Skeletal muscle tissue (tissue), 4 donors: Measurements from ENCODE around the gene ST6GALNAC3. TPM values are rescaled to one million over a fixed set of nuclear protein-coding genes. Genes with fewer than 3 reads are reported as not detected.

Experiments
- H3K27ac ChIP-seq: one replicate; pipeline ENCODE4 v1.7.0; 2013; ENCODE audit warnings: mild to moderate bottlenecking, low read depth, low read length, inconsistent platforms
- H3K27me3 ChIP-seq, 3 donors: one replicate each; pipeline ENCODE4 v1.7.0; 2013; ENCODE audit warnings: low read length in 3 of 3; ENCODE audit not compliant: control insufficient read depth in 3 of 3, insufficient read depth in 3 of 3
- H3K36me3 ChIP-seq, 3 donors: one replicate each; pipeline ENCODE4 v1.7.0; 2013; ENCODE audit warnings: low read length in 3 of 3; ENCODE audit not compliant: control insufficient read depth in 3 of 3, insufficient read depth in 3 of 3
- H3K4me1 ChIP-seq, 3 donors: one replicate each; pipeline ENCODE4 v1.7.0; 2013; ENCODE audit warnings: low read length in 3 of 3, mild to moderate bottlenecking in 3 of 3; ENCODE audit not compliant: control insufficient read depth in 3 of 3, insufficient read depth in 3 of 3
- H3K4me3 ChIP-seq, 3 donors: one replicate each; pipeline ENCODE4 v1.7.0; 2013; ENCODE audit warnings: low read length in 3 of 3
- H3K9ac ChIP-seq, 3 donors: one replicate each; pipeline ENCODE4 v1.7.0; 2013; ENCODE audit warnings: low read length in 3 of 3, mild to moderate bottlenecking in 3 of 3, moderate library complexity in 2 of 3, low read depth in 1 of 3
- H3K9me3 ChIP-seq, 3 donors: one replicate each; pipeline ENCODE4 v1.7.0; 2013; ENCODE audit warnings: low read length in 3 of 3; ENCODE audit not compliant: control insufficient read depth in 3 of 3
- total RNA-seq: library from RNA; depleted of rRNA; stranded (reverse); fragments of >200 nt; gene quantifications from one replicate; pipeline ENCODE4 v1.2.3, GENCODE V29; 2014
- donor health status: Osteomylitis.

The ST6GALNAC3 gene
- total RNA-seq, 1 donor from 2014 or later, result 3.7 TPM

GRCh38 chr1:76366726-76367125 is 292.2 kb downstream of the ST6GALNAC3 start:
- Histone ChIP-seq H3K9me3 (no peaks in the 10 kb centered on the region), H3K4me3 (no peak overlapping the region), H3K27ac (no peak overlapping the region), H3K27me3 (no peaks in the 10 kb centered on the region), H3K4me1 (no peaks in the 10 kb centered on the region), H3K36me3 (no peaks in the 10 kb centered on the region), H3K9ac (no peak overlapping the region)

GRCh38 chr1:76371941-76372340 is 297.4 kb downstream of the ST6GALNAC3 start:
- no peaks in the 10 kb centered on the region for H3K4me1 ChIP-seq
- no peaks in the 10 kb centered on the region for H3K36me3 ChIP-seq
- no peak overlapping the region for H3K9ac ChIP-seq
- H3K27ac ChIP-seq, result no peak overlapping the region
- no peak overlapping the region for H3K4me3 ChIP-seq
- H3K9me3 ChIP-seq, result no peaks in the 10 kb centered on the region
- no peaks in the 10 kb centered on the region for H3K27me3 ChIP-seq

GRCh38 chr1:76374086-76374485 is 299.5 kb downstream of the ST6GALNAC3 start:
- no peaks in the 10 kb centered on the region for H3K27me3 ChIP-seq
- no peak overlapping the region for H3K9ac ChIP-seq
- no peaks in the 10 kb centered on the region for H3K36me3 ChIP-seq
- H3K9me3 ChIP-seq, result no peaks in the 10 kb centered on the region
- no peaks in the 10 kb centered on the region for H3K4me1 ChIP-seq
- no peak overlapping the region for H3K27ac ChIP-seq
- no peak overlapping the region for H3K4me3 ChIP-seq

- no peak overlapping the region for H3K27ac ChIP-seq
- no peak overlapping the region for H3K9ac ChIP-seq
- no peaks in the 10 kb centered on the region for H3K36me3 ChIP-seq
- H3K4me1 ChIP-seq, result no peaks in the 10 kb centered on the region
- H3K4me3 ChIP-seq, result no peak overlapping the region
- no peaks in the 10 kb centered on the region for H3K9me3 ChIP-seq
- H3K27me3 ChIP-seq, result no peaks in the 10 kb centered on the region
These were observed 302.7 kb downstream of the ST6GALNAC3 start for GRCh38 chr1:76377247-76377646.

- H3K27ac ChIP-seq, result no peak overlapping the region
- no peaks in the 10 kb centered on the region for H3K4me1 ChIP-seq
- no peak overlapping the region for H3K4me3 ChIP-seq
- no peak overlapping the region for H3K9ac ChIP-seq
- H3K9me3 ChIP-seq, result no peaks in the 10 kb centered on the region
- no peaks in the 10 kb centered on the region for H3K27me3 ChIP-seq
- no peaks in the 10 kb centered on the region for H3K36me3 ChIP-seq
These were observed 305.0 kb downstream of the ST6GALNAC3 start for GRCh38 chr1:76379506-76379905.

GRCh38 chr1:76381450-76382097 is 307.0 kb downstream of the ST6GALNAC3 start:
- H3K4me1 ChIP-seq, result no peaks in the 10 kb centered on the region
- H3K27ac ChIP-seq, result no peak overlapping the region
- H3K36me3 ChIP-seq, result no peaks in the 10 kb centered on the region
- H3K9ac ChIP-seq, result no peak overlapping the region
- no peaks in the 10 kb centered on the region for H3K27me3 ChIP-seq
- H3K4me3 ChIP-seq, result no peak overlapping the region
- H3K9me3 ChIP-seq, result no peaks in the 10 kb centered on the region

GRCh38 chr1:76388261-76388660 is 313.7 kb downstream of the ST6GALNAC3 start:
- Histone ChIP-seq H3K27ac (no peak overlapping the region), H3K36me3 (no peaks in the 10 kb centered on the region), H3K4me1 (peaks cover 0 to 3% (median 0%) of the 10 kb centered on the region in 3 donors), H3K27me3 (no peaks in the 10 kb centered on the region), H3K9ac (no peak overlapping the region), H3K4me3 (no peak overlapping the region), H3K9me3 (no peaks in the 10 kb centered on the region)

- no peaks in the 10 kb centered on the region for H3K36me3 ChIP-seq
- peaks cover 0 to 3% (median 0%) of the 10 kb centered on the region in 3 donors for H3K4me1 ChIP-seq
- H3K9ac ChIP-seq, result no peak overlapping the region
- no peak overlapping the region for H3K4me3 ChIP-seq
- H3K27me3 ChIP-seq, result no peaks in the 10 kb centered on the region
- no peaks in the 10 kb centered on the region for H3K9me3 ChIP-seq
- no peak overlapping the region for H3K27ac ChIP-seq
These were observed 315.9 kb downstream of the ST6GALNAC3 start for GRCh38 chr1:76390456-76390855.

GRCh38 chr1:76395059-76395458 is 320.5 kb downstream of the ST6GALNAC3 start:
- no peaks in the 10 kb centered on the region for H3K27me3 ChIP-seq
- no peak overlapping the region for H3K4me3 ChIP-seq
- H3K9ac ChIP-seq, result no peak overlapping the region
- H3K4me1 ChIP-seq, result peaks cover 0 to 3% (median 0%) of the 10 kb centered on the region in 3 donors
- no peaks in the 10 kb centered on the region for H3K36me3 ChIP-seq
- no peaks in the 10 kb centered on the region for H3K9me3 ChIP-seq
- H3K27ac ChIP-seq, result no peak overlapping the region

GRCh38 chr1:76402128-76402527 is 327.6 kb downstream of the ST6GALNAC3 start:
- Histone ChIP-seq H3K36me3 (no peaks in the 10 kb centered on the region), H3K27me3 (no peaks in the 10 kb centered on the region), H3K4me1 (no peaks in the 10 kb centered on the region), H3K9ac (no peak overlapping the region), H3K4me3 (no peak overlapping the region), H3K9me3 (no peaks in the 10 kb centered on the region), H3K27ac (no peak overlapping the region)
